Measurements from ENCODE around the gene TH.

The TH gene

DNA sequence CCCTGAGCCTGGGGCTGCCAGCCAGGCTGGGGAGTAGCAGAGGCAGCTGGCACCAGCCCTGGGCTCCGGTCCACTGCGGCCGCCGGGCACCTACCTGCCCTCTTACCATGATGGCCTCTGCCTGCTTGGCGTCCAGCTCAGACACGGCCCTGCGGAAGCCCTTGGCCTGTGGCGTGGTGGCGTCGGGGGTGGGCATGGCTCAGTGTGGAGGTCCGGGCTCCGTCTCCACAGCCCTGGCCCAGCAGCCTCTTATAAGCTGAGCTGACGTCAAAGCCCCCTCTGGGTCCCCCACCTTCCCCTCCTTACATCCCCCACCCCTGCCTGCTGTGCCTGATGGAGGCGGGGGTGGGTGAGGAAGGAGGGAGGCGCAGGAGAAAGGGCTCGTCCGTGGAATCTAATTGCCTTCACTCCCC is at the start of gene TH:
Gene TH (minus strand): TSS at position 225 of the 413 bp plus-strand sequence. CDS start 29 bp downstream, at position 196.
- no peak for DNase-seq

- DNase-seq, result no peak
These were observed 49.4 kb upstream of the TH start for GRCh38 chr11:2221024-2221423.

- DNase-seq, result no peak
These were observed 48.7 kb upstream of the TH start for GRCh38 chr11:2220173-2220771.

DNA sequence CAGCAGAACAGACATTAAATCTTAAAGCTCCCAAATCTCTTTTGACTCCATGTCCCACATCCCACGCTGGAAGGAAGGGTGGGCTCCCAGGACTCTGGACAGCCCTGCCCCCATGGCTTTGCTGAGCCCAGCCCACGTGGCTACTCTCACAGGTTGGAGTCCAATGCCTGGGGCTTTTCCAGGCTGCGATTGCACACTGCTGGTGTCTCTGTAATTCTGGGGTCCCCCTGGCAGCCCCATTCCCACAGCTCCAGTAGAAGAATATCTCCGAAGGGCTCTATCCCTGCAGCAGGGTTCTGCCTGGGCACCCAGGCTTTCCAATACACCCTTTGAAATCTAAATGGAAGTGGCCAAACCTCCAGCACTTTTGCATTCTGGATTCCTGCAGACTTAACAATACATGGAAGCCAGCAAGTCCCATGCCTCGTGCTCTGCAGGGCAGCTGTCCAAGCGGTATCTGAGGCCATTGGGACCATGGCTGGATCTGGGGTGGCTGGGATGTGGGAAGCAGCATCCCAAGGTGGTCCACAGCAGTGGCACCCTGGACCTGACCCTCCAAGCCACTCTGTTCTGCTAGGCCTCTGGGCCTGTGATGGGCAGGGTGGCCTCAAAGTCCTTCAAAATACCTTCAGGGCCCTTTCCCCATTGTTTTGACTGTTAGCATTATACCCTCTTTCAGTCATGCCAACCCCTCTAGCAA is 47.9 kb upstream of the TH start:
- no peak for DNase-seq

GRCh38 chr11:2218031-2218633 is 46.5 kb upstream of the TH start:
- no peak for DNase-seq

- DNase-seq, result peak in 1 of 2 donors; percentile 38
These were observed 45.8 kb upstream of the TH start for GRCh38 chr11:2217211-2218030.

DNA sequence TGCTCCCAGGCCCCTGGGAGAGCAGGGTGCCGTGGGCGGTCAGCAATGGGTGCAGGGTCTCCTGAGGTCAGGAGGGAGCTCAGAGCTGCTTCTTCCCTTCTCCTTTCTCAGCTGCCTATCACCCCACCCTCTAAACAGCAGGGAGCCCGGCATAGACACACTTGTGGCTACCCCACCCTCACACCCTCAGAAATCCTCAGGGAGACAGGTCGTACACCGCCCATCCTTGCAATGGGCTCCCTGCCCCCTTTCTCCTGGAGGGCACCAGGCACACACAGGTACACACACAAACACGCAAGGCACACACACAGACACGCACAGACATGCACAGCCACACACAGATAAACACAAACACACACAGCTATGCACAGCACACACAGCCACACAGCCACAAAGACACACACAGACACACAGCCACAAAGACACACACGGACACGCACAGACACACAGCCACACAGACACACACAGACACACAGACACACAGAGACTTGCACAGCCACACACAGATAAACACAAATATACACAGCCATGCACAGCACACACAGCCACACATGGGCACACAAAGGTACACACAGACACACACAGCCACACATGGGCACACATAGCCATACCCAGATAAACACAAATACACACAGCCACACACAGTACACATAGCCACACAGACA is 44.9 kb upstream of the TH start:
- no peak for DNase-seq

DNA sequence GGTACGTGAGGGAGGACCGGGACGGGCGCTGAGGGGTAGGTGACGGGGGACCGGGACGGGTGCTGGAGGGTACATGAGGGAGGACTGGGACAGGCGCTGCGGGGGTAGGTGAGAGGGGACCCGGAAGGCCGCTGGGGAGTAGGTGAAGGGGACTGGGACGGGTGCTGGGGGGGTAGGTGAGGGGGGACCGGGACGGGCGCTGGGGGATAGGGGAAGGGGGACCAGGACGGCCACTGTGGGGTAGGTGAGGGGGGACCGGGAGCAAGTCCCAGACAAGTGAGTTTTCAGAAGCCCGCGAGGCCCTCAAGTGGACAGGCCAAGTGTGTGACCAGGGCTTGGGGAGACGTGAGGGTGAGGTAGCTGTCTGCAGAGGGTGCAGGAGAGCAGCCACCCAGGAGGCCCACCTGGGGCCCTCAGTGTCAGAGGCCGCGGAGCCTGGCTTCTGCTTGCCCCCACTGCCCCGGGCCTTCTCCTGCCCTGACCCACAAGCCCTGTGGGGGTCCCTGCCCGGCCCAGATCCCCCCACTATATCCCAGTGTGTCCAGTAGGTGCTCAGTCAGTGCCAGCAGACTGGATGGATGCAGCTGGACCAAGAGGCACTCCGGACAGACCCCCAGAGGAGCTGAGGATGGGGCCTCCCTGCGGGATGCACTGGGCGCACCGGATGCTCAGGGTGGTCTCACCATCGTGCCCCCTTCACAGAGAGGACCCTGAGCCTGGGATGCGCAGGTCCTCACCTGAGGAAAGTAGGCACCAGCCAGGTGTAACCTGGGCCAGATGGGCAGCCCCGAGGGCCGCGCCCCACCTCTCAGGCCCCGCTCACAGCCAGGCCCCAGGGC is 44.2 kb upstream of the TH start:
- no peak for DNase-seq

GRCh38 chr11:2215230-2215560 is 43.6 kb upstream of the TH start:
- no peak for DNase-seq

- DNase-seq, result no peak
These were observed 43.1 kb upstream of the TH start for GRCh38 chr11:2214527-2215229.

GRCh38 chr11:2213890-2214526 is 42.4 kb upstream of the TH start:
- no peak for DNase-seq

DNA sequence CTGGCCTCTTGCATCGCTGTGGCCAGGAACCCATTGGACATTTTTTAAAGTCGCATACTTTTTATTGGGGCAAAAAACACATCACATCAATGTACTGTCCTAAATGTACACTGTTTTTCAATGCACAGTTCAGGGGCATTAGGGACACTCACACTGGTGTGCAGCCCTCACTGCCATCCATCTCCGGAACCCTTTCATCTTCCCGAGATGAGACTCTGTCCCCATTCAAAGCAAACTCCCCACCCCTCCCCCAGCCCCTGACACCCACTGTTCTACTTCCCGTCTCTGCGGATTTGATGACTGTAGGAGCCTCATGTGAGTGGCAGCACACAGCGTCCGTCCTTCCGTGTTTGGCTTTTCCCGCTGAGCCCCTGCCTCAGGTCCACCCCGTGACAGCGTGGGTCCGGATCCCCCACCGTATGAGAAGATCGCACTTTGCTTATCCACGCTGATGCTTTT is 41.8 kb upstream of the TH start:
- peak; percentile 18 to 38 for DNase-seq

DNA sequence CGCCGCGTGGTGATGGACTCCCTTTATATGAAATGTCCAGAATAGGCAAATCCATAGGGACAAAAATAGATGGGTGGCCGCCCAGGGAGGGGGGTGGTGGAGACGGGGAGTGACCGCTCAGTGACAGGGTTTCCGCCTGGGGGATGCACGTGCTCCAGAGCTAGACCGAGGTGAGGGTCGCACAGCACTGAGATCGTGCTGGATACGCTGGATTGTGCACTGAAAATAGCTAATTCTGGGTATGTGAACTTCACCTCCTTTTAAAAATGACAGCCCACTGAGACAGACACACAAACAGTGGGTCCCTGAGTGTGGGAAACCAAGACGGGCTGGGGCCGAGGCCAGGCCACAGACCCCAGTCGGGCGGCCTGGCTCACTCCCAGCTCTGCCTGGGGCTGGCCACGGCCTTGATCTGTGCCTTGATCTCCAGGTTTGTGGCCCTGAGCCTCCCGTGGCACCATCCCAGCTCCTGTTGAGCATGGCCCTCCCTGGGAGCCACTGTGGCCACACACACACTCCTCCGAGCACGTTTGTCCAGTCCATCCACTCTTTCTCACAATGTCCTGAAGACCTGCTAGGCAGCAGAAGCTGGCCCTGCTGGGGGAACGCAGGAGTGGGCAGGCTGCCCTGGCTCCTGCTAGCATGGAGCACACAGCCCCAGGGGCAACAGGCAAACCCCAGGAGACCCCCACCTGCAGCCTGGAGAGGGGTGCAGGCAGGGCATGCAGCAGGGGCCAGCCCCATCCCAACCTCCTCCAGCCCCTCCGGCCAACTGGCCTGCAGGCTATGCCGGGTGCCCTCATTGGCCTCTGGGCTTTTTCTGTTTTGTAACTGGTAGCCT is 41.0 kb upstream of the TH start:
- DNase-seq, result no peak

GRCh38 chr11:2211113-2211971 is 39.7 kb upstream of the TH start:
- no peak for DNase-seq

- DNase-seq, result no peak
These were observed 38.9 kb upstream of the TH start for GRCh38 chr11:2210366-2211112.

- no peak for DNase-seq
These were observed 38.3 kb upstream of the TH start for GRCh38 chr11:2209900-2210321.

GRCh38 chr11:2209370-2209801 is 37.8 kb upstream of the TH start:
- no peak for DNase-seq
